ENCODE results near the gene ADGRG3.

ADGRG3 gene

DNA sequence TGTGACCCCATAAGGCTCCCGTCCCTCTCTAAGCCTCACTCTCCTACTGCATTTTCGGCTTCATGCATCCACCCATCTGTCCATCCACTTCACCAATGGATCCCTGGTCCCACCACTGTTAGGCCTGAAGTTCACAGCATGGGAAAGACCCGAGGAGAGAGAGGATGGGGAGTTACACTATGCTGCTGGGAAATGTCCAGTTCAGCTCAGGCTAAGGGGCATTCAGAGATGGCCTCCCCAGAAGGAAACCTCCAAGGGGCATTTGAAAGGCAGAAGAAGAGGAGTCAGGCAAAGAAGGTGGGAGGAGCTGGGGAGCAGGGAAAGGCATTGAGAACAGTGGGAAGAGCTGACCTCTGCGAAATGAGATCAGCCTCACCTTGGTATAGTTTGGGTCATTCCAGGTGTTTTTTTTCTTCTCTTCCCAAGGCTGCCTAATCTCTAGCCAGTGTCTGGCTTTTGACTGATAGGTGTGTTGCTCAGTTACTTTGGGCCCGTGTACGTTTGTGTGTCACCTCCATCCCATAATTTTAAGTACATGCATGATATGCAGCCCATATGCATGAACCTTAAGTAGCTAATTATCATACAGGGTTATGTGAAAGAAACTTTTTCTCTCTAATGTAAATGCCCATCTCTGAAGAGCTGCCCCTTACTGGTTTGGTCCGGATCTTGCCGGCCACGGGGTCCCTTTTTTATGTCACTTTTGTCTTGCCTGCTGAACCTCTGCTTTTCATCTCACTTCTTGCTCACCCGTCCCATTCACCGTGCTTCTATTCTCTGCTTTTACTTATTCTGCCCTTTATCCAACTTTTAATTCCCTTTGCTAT is 14.9 kb downstream of the ADGRG3 start (continued):
- TF ChIP-seq, protein P1, sequence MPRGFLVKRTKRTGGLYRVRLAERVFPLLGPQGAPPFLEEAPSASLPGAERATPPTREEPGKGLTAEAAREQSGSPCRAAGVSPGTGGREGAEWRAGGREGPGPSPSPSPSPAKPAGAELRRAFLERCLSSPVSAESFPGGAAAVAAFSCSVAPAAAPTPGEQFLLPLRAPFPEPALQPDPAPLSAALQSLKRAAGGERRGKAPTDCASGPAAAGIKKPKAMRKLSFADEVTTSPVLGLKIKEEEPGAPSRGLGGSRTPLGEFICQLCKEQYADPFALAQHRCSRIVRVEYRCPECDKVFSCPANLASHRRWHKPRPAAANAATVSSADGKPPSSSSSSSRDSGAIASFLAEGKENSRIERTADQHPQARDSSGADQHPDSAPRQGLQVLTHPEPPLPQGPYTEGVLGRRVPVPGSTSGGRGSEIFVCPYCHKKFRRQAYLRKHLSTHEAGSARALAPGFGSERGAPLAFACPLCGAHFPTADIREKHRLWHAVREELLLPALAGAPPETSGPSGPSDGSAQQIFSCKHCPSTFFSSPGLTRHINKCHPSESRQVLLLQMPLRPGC (tag by site-specific recombination; IDR thresholded peaks at IDR 0.05), result no peak

GRCh38 chr16:57683636-57684545 is 15.8 kb downstream of the ADGRG3 start:
- Histone ChIP-seq H3K9me3 (ENCODE audit: control insufficient read depth, insufficient read depth, low read depth, low read length) (no peaks in the 10 kb centered on the region), H3K4me3 (ENCODE audit: low read depth, low read length) (no peak overlapping the region), H3K36me3 (ENCODE audit: control insufficient read depth in 2 of 2, insufficient read depth in 1 of 2, low read length in 2 of 2) (no peaks in the 10 kb centered on the region), H3K4me1 (ENCODE audit: control insufficient read depth, insufficient read depth, low read length) (no peaks in the 10 kb centered on the region), H3K27ac (ENCODE audit: extremely low read depth, low read depth, low read length) (no peak overlapping the region)
- ChIA-PET CTCF (interaction anchor here (1.1 to 1.3 kb wide), 2 partner anchors 59 to 108 kb away, joined by 3 to 4 read pairs; no protein-coding TSS in a partner anchor), POLR2A (interaction anchor here (1.1 kb wide), 1 partner anchor 89 kb away, joined by 4 read pairs; no protein-coding TSS in a partner anchor)
- no peak for TF ChIP-seq PRDM10 (tag by site-specific recombination; IDR thresholded peaks at IDR 0.05)
- TF ChIP-seq ZFP3 (tag by site-specific recombination; IDR thresholded peaks at IDR 0.05; ENCODE audit: low read depth), result no peak
- TF ChIP-seq MEIS1 (CRISPR knock-in tag; IDR thresholded peaks at IDR 0.05; ENCODE audit: borderline replicate concordance), result no peak
- TF ChIP-seq, protein P2, sequence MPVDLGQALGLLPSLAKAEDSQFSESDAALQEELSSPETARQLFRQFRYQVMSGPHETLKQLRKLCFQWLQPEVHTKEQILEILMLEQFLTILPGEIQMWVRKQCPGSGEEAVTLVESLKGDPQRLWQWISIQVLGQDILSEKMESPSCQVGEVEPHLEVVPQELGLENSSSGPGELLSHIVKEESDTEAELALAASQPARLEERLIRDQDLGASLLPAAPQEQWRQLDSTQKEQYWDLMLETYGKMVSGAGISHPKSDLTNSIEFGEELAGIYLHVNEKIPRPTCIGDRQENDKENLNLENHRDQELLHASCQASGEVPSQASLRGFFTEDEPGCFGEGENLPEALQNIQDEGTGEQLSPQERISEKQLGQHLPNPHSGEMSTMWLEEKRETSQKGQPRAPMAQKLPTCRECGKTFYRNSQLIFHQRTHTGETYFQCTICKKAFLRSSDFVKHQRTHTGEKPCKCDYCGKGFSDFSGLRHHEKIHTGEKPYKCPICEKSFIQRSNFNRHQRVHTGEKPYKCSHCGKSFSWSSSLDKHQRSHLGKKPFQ (tag by site-specific recombination; IDR thresholded peaks at IDR 0.05), result no peak
- no peak for TF ChIP-seq ZNF16 (tag by site-specific recombination; IDR thresholded peaks at IDR 0.05; ENCODE audit: low read depth)
- no peak for TF ChIP-seq ZNF521 (tag by site-specific recombination; IDR thresholded peaks at IDR 0.05)
- no peak for TF ChIP-seq ZNF560 (tag by site-specific recombination; IDR thresholded peaks at IDR 0.05; ENCODE audit: borderline replicate concordance)
- TF ChIP-seq ZNF239 (tag by site-specific recombination; IDR thresholded peaks at IDR 0.05), result no peak
- TF ChIP-seq ZNF354C (tag by site-specific recombination; IDR thresholded peaks at IDR 0.05; ENCODE audit: borderline replicate concordance, low read depth), result no peak
- no peak for TF ChIP-seq ZNF169 (tag by site-specific recombination; IDR thresholded peaks at IDR 0.05)
- no peak for TF ChIP-seq ZNF184 (tag by site-specific recombination; IDR thresholded peaks at IDR 0.05)
- no peak for TF ChIP-seq KLF16 (tag by site-specific recombination; IDR thresholded peaks at IDR 0.05)
- TF ChIP-seq ZNF302 (tag by site-specific recombination; IDR thresholded peaks at IDR 0.05; ENCODE audit: low read depth), result no peak
- no peak for TF ChIP-seq ZNF362 (tag by site-specific recombination; IDR thresholded peaks at IDR 0.05)
- TF ChIP-seq ZNF37A (tag by site-specific recombination; IDR thresholded peaks at IDR 0.05), result no peak
- TF ChIP-seq ZNF274 (IDR thresholded peaks at IDR 0.05; ENCODE audit: low read length), result no peak
- TF ChIP-seq ZNF274 (tag by site-specific recombination; IDR thresholded peaks at IDR 0.05; ENCODE audit: borderline replicate concordance), result no peak
- no peak for TF ChIP-seq ZFHX2 (tag by site-specific recombination; conservative IDR thresholded peaks at IDR 0.05)
- TF ChIP-seq ZNF660 (tag by site-specific recombination; IDR thresholded peaks at IDR 0.05), result no peak
- TF ChIP-seq HOXC10 (CRISPR knock-in tag; IDR thresholded peaks at IDR 0.05), result no peak
